GM19035 (cell line): ENCODE results near the gene BCL11B.
"Not testable (repeated sequence)": the region's sequence is repeated elsewhere in the genome, so short reads cannot be mapped to it uniquely, and the experiment has no call there.

Experiments used
- ATAC-seq: cut with Tn5 transposase; IDR thresholded peaks from one replicate; pipeline ENCODE4 v1.9.1; 2021; ENCODE audit not compliant: unreplicated experiment

BCL11B gene

GRCh38 chr14:99203080-99203479 lies 68.9 kb downstream of the BCL11B start:
- ATAC-seq = no peak

GRCh38 chr14:99202516-99202915 lies 69.5 kb downstream of the BCL11B start:
- no peak for ATAC-seq

GRCh38 chr14:99201351-99202073 lies 70.5 kb downstream of the BCL11B start:
- no peak for ATAC-seq

GRCh38 chr14:99200654-99201005 lies 71.4 kb downstream of the BCL11B start:
- ATAC-seq = no peak

GRCh38 chr14:99199846-99200653 lies 71.9 kb downstream of the BCL11B start:
- ATAC-seq = no peak

- no peak for ATAC-seq
Observed at GRCh38 chr14:99198746-99199502, 73.1 kb downstream of the BCL11B start.

- no peak for ATAC-seq
Observed at GRCh38 chr14:99196310-99196650, 75.7 kb downstream of the BCL11B start.

GRCh38 chr14:99195602-99196309 lies 76.2 kb downstream of the BCL11B start:
- no peak for ATAC-seq

GRCh38 chr14:99194736-99195135 lies 77.3 kb downstream of the BCL11B start:
- ATAC-seq = no peak

- no peak for ATAC-seq
Observed at GRCh38 chr14:99194136-99194535, 77.9 kb downstream of the BCL11B start.

- ATAC-seq = no peak
Observed at GRCh38 chr14:99192830-99193229, 79.2 kb downstream of the BCL11B start.

- ATAC-seq = no peak
Observed at GRCh38 chr14:99192028-99192621, 79.9 kb downstream of the BCL11B start.

- ATAC-seq = no peak
Observed at GRCh38 chr14:99191395-99192027, 80.5 kb downstream of the BCL11B start.

- ATAC-seq = no peak
Observed at GRCh38 chr14:99190696-99191394, 81.2 kb downstream of the BCL11B start.

- ATAC-seq = no peak
Observed at GRCh38 chr14:99189201-99189801, 82.7 kb downstream of the BCL11B start.

- ATAC-seq = no peak
Observed at GRCh38 chr14:99188731-99189191, 83.2 kb downstream of the BCL11B start.

GRCh38 chr14:99187858-99188257 lies 84.1 kb downstream of the BCL11B start:
- no peak for ATAC-seq

GRCh38 chr14:99186956-99187690 lies 84.9 kb downstream of the BCL11B start:
- ATAC-seq = no peak

GRCh38 chr14:99186336-99186735 lies 85.7 kb downstream of the BCL11B start:
- not testable (repeated sequence) for ATAC-seq
